HAP-1 (cell line): Measurements from ENCODE around the gene ALDH16A1.

ENCODE experiments used
- DNase-seq, 2 experiments: peaks; one replicate each; pipeline ENCODE4 v3.0.0-alpha.2; 2016 to 2020; ENCODE audit warnings: low spot score in 2 of 2
- H3K27me3 ChIP-seq: fragments of 250-450 bp; sonication (Bioruptor Pico); 2 replicates; pipeline ENCODE4 v1.5.1; 2020; ENCODE audit warnings: low read depth, mild to moderate bottlenecking, moderate library complexity
- H3K36me3 ChIP-seq: fragments of 250-450 bp; sonication (Bioruptor Pico); replicated peaks from 2 replicates; pipeline ENCODE4 v1.5.1; 2020; ENCODE audit warnings: mild to moderate bottlenecking
- H3K4me1 ChIP-seq: fragments of 250-450 bp; sonication (Bioruptor Pico); 2 replicates; pipeline ENCODE4 v1.5.1; 2020; ENCODE audit warnings: mild to moderate bottlenecking
- H3K4me3 ChIP-seq: fragments of 250-450 bp; sonication (Bioruptor Pico); 2 replicates; pipeline ENCODE4 v1.5.1; 2020; ENCODE audit warnings: mild to moderate bottlenecking, moderate library complexity
- H3K9me3 ChIP-seq: fragments of 250-450 bp; sonication (Bioruptor Pico); 2 replicates; pipeline ENCODE4 v1.5.1; 2020; ENCODE audit warnings: mild to moderate bottlenecking, moderate library complexity
- in situ Hi-C: fragments of 300-500 bp; cut with MboI; formaldehyde crosslinking; loops from 3 replicates; pipeline ENCODE4 v1.14.3; 2020; ENCODE audit warnings: low sequenced_read_pairs, inconsistent platforms, mixed read lengths

Gene ALDH16A1

GRCh38 chr19:49488046-49488862 lies 35.2 kb downstream of the ALDH16A1 start:
- Histone ChIP-seq H3K4me1 (peaks cover 4% of the 10 kb centered on the region; the same call in 1 of the 2 replicates), H3K4me3 (peak overlapping the region; percentile 100), H3K36me3 (peaks cover 50% of the 10 kb centered on the region), H3K27me3 (no peaks in the 10 kb centered on the region), H3K9me3 (no peaks in the 10 kb centered on the region; the same call in 1 of the 2 replicates)
- peak in 1 of 2 experiments; percentile 45 for DNase-seq
- in situ Hi-C loops, result loop anchor here (25.0 kb wide), 1 partner anchor 374 kb away; the partner anchor contains the start of genes PNKP and PTOV1

GRCh38 chr19:49488863-49489537 lies 36.0 kb downstream of the ALDH16A1 start:
- in situ Hi-C loops, result loop anchor here (25.0 kb wide), 1 partner anchor 373 kb away; the partner anchor contains the start of genes PNKP and PTOV1

GRCh38 chr19:49489601-49490167 lies 36.7 kb downstream of the ALDH16A1 start:
- peak in 1 of 2 experiments; percentile 68 for DNase-seq
- Histone ChIP-seq H3K9me3 (no peaks in the 10 kb centered on the region; the same call in 1 of the 2 replicates), H3K4me3 (peak overlapping the region; percentile 100), H3K27me3 (no peaks in the 10 kb centered on the region), H3K36me3 (peaks cover 50% of the 10 kb centered on the region), H3K4me1 (peaks cover 4% of the 10 kb centered on the region; the same call in 1 of the 2 replicates)
- in situ Hi-C loops, result loop anchor here (25.0 kb wide), 1 partner anchor 373 kb away; the partner anchor contains the start of genes PNKP and PTOV1

More at GRCh38 chr19:49488863-49489537, 36.0 kb downstream of the ALDH16A1 start:
- peak overlapping the region; percentile 100 for H3K4me3 ChIP-seq
- H3K4me1 ChIP-seq, result peaks cover 4% of the 10 kb centered on the region; the same call in 1 of the 2 replicates
- DNase-seq, result peak in 1 of 2 experiments; percentile 35
- peaks cover 50% of the 10 kb centered on the region for H3K36me3 ChIP-seq
- H3K9me3 ChIP-seq, result no peaks in the 10 kb centered on the region; the same call in 1 of the 2 replicates
- H3K27me3 ChIP-seq, result no peaks in the 10 kb centered on the region

- Histone ChIP-seq H3K27me3 (no peaks in the 10 kb centered on the region), H3K4me3 (peak overlapping the region; percentile 100), H3K4me1 (peaks cover 4% of the 10 kb centered on the region; the same call in 1 of the 2 replicates), H3K9me3 (no peaks in the 10 kb centered on the region; the same call in 1 of the 2 replicates), H3K36me3 (peaks cover 50% of the 10 kb centered on the region)
- in situ Hi-C loops, result loop anchor here (25.0 kb wide), 1 partner anchor 372 kb away; the partner anchor contains the start of genes PNKP and PTOV1
- DNase-seq, result peak in 1 of 2 experiments; percentile 36
Measured at GRCh38 chr19:49490287-49491029, 37.4 kb downstream of the ALDH16A1 start.

GRCh38 chr19:49491030-49491803 lies 38.2 kb downstream of the ALDH16A1 start:
- Histone ChIP-seq H3K4me1 (peaks cover 7% of the 10 kb centered on the region; the same call in 1 of the 2 replicates), H3K27me3 (no peaks in the 10 kb centered on the region), H3K9me3 (no peaks in the 10 kb centered on the region; the same call in 1 of the 2 replicates), H3K36me3 (peaks cover 50% of the 10 kb centered on the region), H3K4me3 (no peak overlapping the region)
- in situ Hi-C loops, result loop anchor here (25.0 kb wide), 1 partner anchor 371 kb away; the partner anchor contains the start of genes PNKP and PTOV1
- DNase-seq, result peak in 1 of 2 experiments; percentile 46

- in situ Hi-C loops, result loop anchor here (25.0 kb wide), 1 partner anchor 370 kb away; the partner anchor contains the start of genes PNKP and PTOV1
- Histone ChIP-seq H3K9me3 (no peaks in the 10 kb centered on the region; the same call in 1 of the 2 replicates), H3K27me3 (no peaks in the 10 kb centered on the region), H3K36me3 (peaks cover 58% of the 10 kb centered on the region), H3K4me1 (peaks cover 4% of the 10 kb centered on the region), H3K4me3 (no peak overlapping the region)
- peak in 1 of 2 experiments; percentile 39 for DNase-seq
Measured at GRCh38 chr19:49491804-49492572, 39.0 kb downstream of the ALDH16A1 start.

- in situ Hi-C loops, result loop anchor here (25.0 kb wide), 1 partner anchor 370 kb away; the partner anchor contains the start of genes PNKP and PTOV1
Measured at GRCh38 chr19:49492573-49493405, 39.8 kb downstream of the ALDH16A1 start.

GRCh38 chr19:49496574-49497008 lies 43.6 kb downstream of the ALDH16A1 start:
- Histone ChIP-seq H3K4me3 (peak overlapping the region; percentile 96), H3K4me1 (peaks cover 18% of the 10 kb centered on the region), H3K27me3 (no peaks in the 10 kb centered on the region), H3K36me3 (peaks cover 49% of the 10 kb centered on the region), H3K9me3 (no peaks in the 10 kb centered on the region)
- no peak for DNase-seq
- in situ Hi-C loops, result loop anchor here (5.0 to 25.0 kb wide), 2 partner anchors 186 to 366 kb away; partner anchors contain the start of genes PNKP and PTOV1

More at GRCh38 chr19:49492573-49493405, 39.8 kb downstream of the ALDH16A1 start:
- DNase-seq, result peak; percentile 60 to 62
- H3K9me3 ChIP-seq, result no peaks in the 10 kb centered on the region; the same call in 1 of the 2 replicates
- no peak overlapping the region for H3K4me3 ChIP-seq
- H3K4me1 ChIP-seq, result peaks cover 12% of the 10 kb centered on the region
- no peaks in the 10 kb centered on the region for H3K27me3 ChIP-seq
- peaks cover 62% of the 10 kb centered on the region for H3K36me3 ChIP-seq

- H3K4me3 ChIP-seq, result peak overlapping the region; percentile 96
- H3K4me1 ChIP-seq, result peaks cover 18% of the 10 kb centered on the region
- DNase-seq, result peak; percentile 74 to 81
- no peaks in the 10 kb centered on the region for H3K9me3 ChIP-seq
- H3K27me3 ChIP-seq, result no peaks in the 10 kb centered on the region
- in situ Hi-C loops, result loop anchor here (5.0 to 25.0 kb wide), 2 partner anchors 185 to 365 kb away; partner anchors contain the start of genes PNKP and PTOV1
- H3K36me3 ChIP-seq, result peaks cover 43% of the 10 kb centered on the region
Measured at GRCh38 chr19:49497047-49497788, 44.2 kb downstream of the ALDH16A1 start.

- Histone ChIP-seq H3K27me3 (no peaks in the 10 kb centered on the region), H3K36me3 (peaks cover 41% of the 10 kb centered on the region), H3K4me1 (peaks cover 18% of the 10 kb centered on the region), H3K9me3 (no peaks in the 10 kb centered on the region), H3K4me3 (peak overlapping the region; percentile 96)
- in situ Hi-C loops, result loop anchor here (5.0 to 25.0 kb wide), 2 partner anchors 185 to 365 kb away; partner anchors contain the start of genes PNKP and PTOV1
- DNase-seq, result no peak
Measured at GRCh38 chr19:49497789-49498103, 44.7 kb downstream of the ALDH16A1 start.
